Mesodermal cell (in vitro differentiated cells): ENCODE data around the gene CACNA1B.

Experiments
- H3K27ac ChIP-seq: 2 replicates; pipeline ENCODE4 v1.7.0; 2013; ENCODE audit warnings: mild to moderate bottlenecking, low read depth, low read length, moderate library complexity; ENCODE audit not compliant: severe bottlenecking
- H3K36me3 ChIP-seq: 2 replicates; pipeline ENCODE4 v1.7.1; 2013; ENCODE audit warnings: mild to moderate bottlenecking, low read length, moderate library complexity; ENCODE audit not compliant: control insufficient read depth, insufficient read depth
- H3K4me1 ChIP-seq: one replicate; pipeline ENCODE4 v1.7.1; 2013; ENCODE audit warnings: mild to moderate bottlenecking, low read length; ENCODE audit not compliant: insufficient read depth, control insufficient read depth, poor library complexity, severe bottlenecking
- H3K4me3 ChIP-seq: 2 replicates; pipeline ENCODE4 v1.7.0; 2013; ENCODE audit warnings: low read length, control low read depth, mild to moderate bottlenecking; ENCODE audit not compliant: insufficient read depth, poor library complexity, severe bottlenecking; ENCODE audit errors: extremely low read depth
- H3K9me3 ChIP-seq: 2 replicates; pipeline ENCODE4 v1.7.1; 2013; ENCODE audit warnings: mild to moderate bottlenecking, low read length, moderate library complexity; ENCODE audit not compliant: control insufficient read depth
- WGBS, 2 experiments: methylation state at CpG; one replicate each; pipeline ENCODE4 v1.1.5; 2013; ENCODE audit warnings: missing lambda C conversion rate in 2 of 2; ENCODE audit not compliant: insufficient coverage in 2 of 2; 5-methylcytosine and 5-hydroxymethylcytosine counted together

CACNA1B gene

DNA sequence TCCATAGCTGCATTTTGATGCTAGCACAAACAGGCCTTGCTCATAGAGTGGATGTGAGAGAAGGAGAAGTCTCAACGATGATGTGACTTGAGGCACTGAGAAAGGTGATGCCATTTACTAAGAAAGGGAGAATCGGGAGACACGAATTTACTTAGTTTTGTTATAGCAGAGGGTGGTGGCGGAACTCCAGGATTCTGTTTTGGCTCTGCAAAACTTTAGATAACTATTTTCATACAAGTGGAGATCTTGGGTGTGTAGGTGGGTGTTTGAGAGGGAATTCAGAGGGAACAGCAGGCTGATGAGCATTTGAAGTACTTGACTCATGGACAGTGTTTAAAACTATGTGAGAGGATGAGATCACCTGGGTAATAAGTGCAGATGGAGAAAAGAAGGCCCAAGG is 43.2 kb downstream of the CACNA1B start:
- peaks cover 12% of the 10 kb centered on the region for H3K4me1 ChIP-seq
- no peaks in the 10 kb centered on the region for H3K9me3 ChIP-seq
- H3K36me3 ChIP-seq = no peaks in the 10 kb centered on the region
- WGBS, 2 experiments = 93 to 97% methylated on average over 3 of the region's 4 CpGs
- H3K27ac ChIP-seq = no peak overlapping the region
- H3K4me3 ChIP-seq = no peak overlapping the region

DNA sequence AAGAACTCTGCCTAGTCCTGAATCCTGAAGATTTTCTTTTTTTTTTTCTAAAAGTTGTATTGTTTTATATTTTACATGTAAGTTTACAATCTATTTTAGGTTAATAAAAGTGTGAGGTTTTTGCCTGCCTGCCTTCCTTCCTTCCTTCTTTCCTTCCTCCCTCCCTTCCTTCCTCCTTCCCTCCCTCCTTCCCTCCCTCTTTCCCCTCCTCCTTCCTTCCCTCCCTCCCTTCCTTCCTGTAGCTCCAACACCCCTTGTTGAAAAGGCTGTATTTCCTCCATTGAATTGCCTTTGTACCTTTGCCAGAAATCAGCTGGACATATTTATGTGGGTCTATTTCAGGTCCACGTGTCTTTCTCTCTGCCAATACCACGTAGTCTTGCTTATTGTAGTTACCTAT is 46.6 kb downstream of the CACNA1B start:
- H3K4me3 ChIP-seq = no peak overlapping the region
- H3K27ac ChIP-seq = no peak overlapping the region
- H3K4me1 ChIP-seq = peaks cover 3% of the 10 kb centered on the region
- no CpG with 5 or more reads among the region's 2 CpGs for WGBS, 2 experiments
- no peaks in the 10 kb centered on the region for H3K36me3 ChIP-seq
- peaks cover 14% of the 10 kb centered on the region for H3K9me3 ChIP-seq

DNA sequence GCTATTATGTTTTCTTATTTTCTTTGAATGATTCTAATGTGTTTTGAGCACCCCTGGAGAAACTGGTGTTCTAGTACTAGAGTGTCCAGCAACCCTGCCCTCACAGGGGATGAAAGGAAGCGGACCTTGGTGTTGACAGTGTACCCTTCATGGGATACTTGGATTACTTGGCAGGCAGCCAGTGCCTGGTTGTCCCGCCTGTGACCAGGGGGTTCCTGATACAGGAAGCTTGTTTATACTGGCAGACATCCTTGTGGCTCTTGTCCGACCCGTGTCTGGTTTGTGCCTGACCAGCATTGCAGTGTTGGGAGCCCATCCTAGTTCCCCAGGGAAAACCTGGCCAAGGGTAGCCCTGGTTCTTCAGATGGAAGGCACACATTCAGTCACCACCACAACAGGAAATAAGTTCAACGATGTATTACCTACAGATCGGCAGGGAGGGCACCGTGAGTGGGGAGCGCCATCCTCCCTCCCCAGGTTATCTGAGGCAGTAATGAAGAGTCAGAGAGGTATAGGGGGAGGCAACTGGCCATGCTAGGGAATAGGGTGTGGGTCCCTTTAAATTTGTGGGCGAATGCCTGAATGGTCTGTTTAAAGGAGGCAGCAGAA is 47.3 kb downstream of the CACNA1B start:
- Histone ChIP-seq H3K27ac (no peak overlapping the region), H3K9me3 (peaks cover 14% of the 10 kb centered on the region), H3K4me3 (no peak overlapping the region), H3K4me1 (no peaks in the 10 kb centered on the region), H3K36me3 (no peaks in the 10 kb centered on the region)
- WGBS, 2 experiments = 85 to 96% methylated on average over 8 to 9 of the region's 9 CpGs

DNA sequence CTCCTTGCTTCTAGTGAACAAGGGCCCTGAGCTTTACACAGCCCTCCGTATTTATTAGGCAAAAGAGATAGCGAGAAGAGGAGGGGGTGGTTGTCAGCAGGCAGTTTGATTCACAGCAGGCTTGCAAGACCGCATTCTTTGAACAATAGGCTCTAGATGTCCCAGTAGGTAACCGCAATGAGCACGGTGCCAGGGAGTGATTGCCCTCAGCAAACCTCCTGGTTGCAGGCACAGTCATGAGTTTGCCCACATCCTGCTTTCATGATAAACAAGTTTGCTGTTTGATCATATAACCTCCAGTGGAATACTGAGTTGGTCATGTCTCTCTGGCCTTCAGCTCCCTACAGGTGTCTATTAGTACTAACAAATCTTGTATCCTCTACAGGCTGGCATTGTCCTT is 66.1 kb downstream of the CACNA1B start:
- Histone ChIP-seq H3K36me3 (no peaks in the 10 kb centered on the region), H3K4me1 (no peaks in the 10 kb centered on the region), H3K9me3 (peaks cover 52% of the 10 kb centered on the region), H3K27ac (no peak overlapping the region), H3K4me3 (no peak overlapping the region)
- 88 to 90% methylated on average over 5 of the region's 5 CpGs for WGBS, 2 experiments

DNA sequence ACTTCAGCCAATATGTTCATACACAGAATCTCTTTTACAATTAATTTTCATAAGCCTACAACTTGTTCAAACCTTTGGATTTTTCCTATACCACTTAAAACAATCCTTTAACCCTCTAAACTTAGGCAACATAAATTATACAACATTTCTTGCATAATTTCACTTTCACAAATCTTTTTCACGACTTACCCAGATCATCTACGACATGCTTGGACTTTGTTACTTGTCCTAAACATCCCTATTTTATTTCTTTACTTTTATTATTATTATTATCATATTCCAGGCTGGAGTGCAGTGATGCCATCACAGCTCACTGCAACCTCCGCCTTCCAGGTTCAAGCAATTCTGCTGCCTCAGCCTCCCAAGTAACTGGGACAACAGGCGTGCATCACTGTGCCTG is 68.0 kb downstream of the CACNA1B start:
- H3K4me1 ChIP-seq = no peaks in the 10 kb centered on the region
- 94 to 95% methylated on average over 2 of the region's 4 CpGs for WGBS, 2 experiments
- peaks cover 58% of the 10 kb centered on the region for H3K9me3 ChIP-seq

DNA sequence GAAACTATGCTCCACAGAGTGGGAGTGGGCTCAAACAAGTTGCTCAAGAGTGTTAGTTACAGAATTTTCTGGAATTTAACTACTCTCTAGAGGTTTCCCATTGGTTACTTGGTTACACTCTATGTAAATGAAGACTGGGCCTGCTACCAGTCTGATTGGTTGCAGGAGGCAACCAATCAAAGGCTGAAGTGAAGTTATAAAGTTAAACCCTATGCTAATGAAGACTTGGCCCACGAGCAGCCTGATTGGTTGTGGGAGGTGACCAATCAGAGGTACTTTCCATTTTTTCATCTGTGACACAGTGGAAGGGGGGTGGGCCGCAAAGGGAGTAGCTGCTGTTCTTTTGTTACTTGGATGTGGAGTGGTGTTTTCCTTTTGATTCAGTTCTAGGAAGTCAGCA is 69.4 kb downstream of the CACNA1B start:
- no peak overlapping the region for H3K4me3 ChIP-seq
- no peak overlapping the region for H3K27ac ChIP-seq
- WGBS, 2 experiments = 100% methylated on average over 1 of the region's 2 CpGs; no CpG with 5 or more reads in 1 of the 2 experiments
- no peaks in the 10 kb centered on the region for H3K4me1 ChIP-seq
- H3K36me3 ChIP-seq = no peaks in the 10 kb centered on the region
- H3K9me3 ChIP-seq = peaks cover 58% of the 10 kb centered on the region

More for the DNA sequence above, 68.0 kb downstream of the CACNA1B start:
- Histone ChIP-seq H3K4me3 (no peak overlapping the region), H3K27ac (no peak overlapping the region), H3K36me3 (no peaks in the 10 kb centered on the region)

DNA sequence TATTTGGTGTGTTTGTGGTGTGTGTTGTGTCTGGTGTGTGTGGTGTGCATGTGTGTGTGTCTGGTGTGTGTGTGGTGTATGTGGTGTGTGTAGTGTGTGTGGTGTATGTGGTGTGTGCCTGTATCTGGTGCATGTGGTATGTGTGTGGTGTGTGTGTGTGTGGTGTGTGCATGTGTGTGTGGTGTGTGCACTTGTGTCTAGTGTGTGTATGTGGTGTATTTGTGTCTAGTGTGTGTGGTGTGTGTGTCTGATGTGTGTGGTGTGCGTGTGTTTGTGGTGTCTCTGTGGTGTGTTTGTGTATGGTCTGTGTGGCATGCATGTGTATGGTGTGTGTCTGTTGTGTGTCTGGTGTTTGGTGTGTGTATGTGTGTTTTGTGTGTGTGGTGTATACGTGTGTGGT is 71.1 kb downstream of the CACNA1B start:
- Histone ChIP-seq H3K36me3 (no peaks in the 10 kb centered on the region), H3K9me3 (peaks cover 52% of the 10 kb centered on the region), H3K4me3 (no peak overlapping the region), H3K4me1 (no peaks in the 10 kb centered on the region), H3K27ac (no peak overlapping the region)
- 83 to 90% methylated on average over 2 of the region's 2 CpGs for WGBS, 2 experiments

DNA sequence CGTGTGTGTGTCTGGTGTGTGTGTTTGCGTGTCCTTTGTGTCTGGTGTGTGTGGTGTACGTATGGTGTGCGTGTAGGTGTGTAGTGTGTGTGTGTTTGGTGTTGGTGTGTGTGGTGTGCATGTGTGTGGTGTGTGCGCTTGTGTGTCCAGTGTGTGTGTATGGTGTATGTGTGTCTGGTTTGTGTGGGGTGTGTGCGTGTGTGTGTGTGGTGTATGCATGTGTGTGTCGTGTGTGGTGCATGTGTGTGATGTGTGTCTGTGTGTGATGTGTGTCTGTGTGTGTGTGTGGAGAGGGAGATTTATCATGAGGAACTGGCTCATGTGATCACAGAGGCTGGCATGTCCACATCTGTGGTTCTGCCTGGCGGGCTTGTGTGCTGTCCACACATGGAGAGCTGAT is 71.7 kb downstream of the CACNA1B start:
- peaks cover 46% of the 10 kb centered on the region for H3K9me3 ChIP-seq
- no peaks in the 10 kb centered on the region for H3K36me3 ChIP-seq
- WGBS, 2 experiments = 90 to 92% methylated on average over 8 of the region's 8 CpGs
- no peaks in the 10 kb centered on the region for H3K4me1 ChIP-seq
- no peak overlapping the region for H3K27ac ChIP-seq
- no peak overlapping the region for H3K4me3 ChIP-seq

DNA sequence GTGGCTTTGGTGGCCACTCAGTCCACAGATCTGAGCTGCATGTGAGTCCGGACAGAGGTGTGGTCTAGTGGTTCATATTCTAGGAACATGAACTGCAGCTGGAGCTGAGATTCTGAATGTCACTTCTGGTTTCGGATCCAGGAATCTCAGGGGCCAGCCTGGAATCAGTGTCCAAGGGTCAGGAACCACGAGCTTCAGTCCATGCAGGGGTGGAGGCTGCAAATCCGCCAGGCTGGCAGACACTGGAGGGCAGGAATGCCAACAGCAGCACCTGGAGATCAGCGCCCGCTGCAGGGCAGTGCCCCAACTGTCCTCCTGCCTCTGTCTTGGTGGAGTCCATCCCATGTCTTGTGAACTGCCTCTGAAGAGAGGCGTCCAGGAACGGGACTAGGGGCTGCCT is 73.5 kb downstream of the CACNA1B start:
- Histone ChIP-seq H3K9me3 (peaks cover 29% of the 10 kb centered on the region), H3K27ac (no peak overlapping the region), H3K36me3 (no peaks in the 10 kb centered on the region), H3K4me1 (no peaks in the 10 kb centered on the region), H3K4me3 (no peak overlapping the region)
- WGBS, 2 experiments = 89 to 93% methylated on average over 6 to 8 of the region's 8 CpGs

DNA sequence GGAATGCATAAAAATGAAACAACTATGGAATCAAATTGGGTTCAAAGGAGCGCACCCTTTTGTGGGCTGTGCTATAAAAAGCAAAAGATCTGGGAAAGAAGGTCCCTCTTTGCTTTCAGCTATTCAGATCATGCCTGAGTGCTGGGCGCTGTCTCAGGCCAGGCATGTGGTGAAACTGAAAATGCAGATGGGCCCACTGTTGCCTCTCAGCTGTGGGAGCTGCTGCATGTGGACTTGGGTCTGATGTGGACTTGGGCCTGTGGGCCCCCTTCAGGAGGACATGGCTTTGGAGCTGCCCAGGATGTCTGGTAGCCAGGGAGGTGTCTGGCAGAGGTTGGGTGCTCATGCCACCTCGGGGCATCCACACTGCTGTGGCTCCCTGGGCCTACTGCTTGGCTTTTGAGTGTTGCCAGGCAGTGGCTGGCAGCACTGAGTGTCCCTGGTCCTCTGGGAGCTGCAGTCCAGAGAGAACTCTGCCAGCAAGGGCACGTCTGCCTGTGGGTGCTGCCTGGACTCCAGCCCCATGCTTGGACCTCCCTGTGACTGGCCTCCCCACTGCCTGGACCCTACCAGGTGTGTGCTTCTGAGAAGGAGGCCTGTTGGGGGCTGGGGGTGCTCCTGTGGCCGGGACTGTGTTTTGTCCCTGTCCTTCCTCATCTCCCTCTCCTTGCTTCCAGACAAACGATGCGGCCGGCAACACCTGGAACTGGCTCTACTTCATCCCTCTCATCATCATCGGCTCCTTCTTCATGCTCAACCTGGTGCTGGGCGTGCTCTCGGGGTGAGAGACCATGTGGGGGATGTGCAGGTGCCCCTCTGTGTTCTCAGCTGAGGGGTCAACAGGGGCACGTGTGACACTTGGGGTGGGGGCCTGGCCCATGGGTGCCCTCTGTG is 74.3 kb downstream of the CACNA1B start:
- H3K36me3 ChIP-seq = no peaks in the 10 kb centered on the region
- H3K27ac ChIP-seq = no peak overlapping the region
- 91 to 93% methylated on average over 7 to 11 of the region's 12 CpGs for WGBS, 2 experiments
- no peak overlapping the region for H3K4me3 ChIP-seq
- H3K9me3 ChIP-seq = peaks cover 22% of the 10 kb centered on the region
- H3K4me1 ChIP-seq = no peaks in the 10 kb centered on the region
